ENCODE data around the gene BTC. TPM values are rescaled to one million over a fixed set of nuclear protein-coding genes. Genes with fewer than 3 reads are reported as not detected.
"Not testable (repeated sequence)": the region's sequence is repeated elsewhere in the genome, so short reads cannot be mapped to it uniquely, and the experiment has no call there.

The BTC gene
- total RNA-seq, 1 experiment from 2014 or later, result not detected

DNA sequence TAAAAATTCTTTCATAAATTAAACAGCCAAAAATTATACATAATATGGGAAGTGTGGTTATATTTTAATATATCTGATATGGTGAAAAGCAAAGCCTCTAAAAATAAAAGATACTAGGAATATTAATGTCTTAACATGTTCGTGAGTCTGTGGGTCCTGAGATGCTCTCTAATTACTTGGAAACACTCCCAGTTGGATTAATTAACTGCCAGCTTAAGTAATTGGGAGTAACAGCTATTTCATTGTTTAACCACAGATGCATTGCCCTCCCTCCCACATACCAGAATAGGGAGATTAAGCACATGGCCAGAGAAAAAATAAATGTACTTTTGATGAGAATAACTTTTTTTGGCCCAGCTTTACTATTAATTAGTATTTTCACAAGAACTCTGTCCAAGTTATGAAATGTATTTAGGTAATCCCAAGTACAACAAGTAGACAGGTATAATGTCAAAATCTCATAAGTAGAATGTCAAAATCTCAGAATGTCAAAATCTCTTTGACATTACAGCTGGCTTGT lies 79.7 kb downstream of the BTC start:
- no peak overlapping the region for H2BK20ac ChIP-seq (ENCODE audit: low read depth, low read length, poor library complexity, severe bottlenecking)
- H3K56ac ChIP-seq (ENCODE audit: insufficient read length, low read depth, low read length), result no peak overlapping the region
- no peak overlapping the region for H2AFZ ChIP-seq (ENCODE audit: low read length)
- no peaks in the 10 kb centered on the region for H3K23me2 ChIP-seq (ENCODE audit: insufficient read length, low read depth, low read length, poor library complexity, severe bottlenecking)
- no peaks in the 10 kb centered on the region; the same call in 1 of the 2 replicates for H3K27me3 Mint-ChIP-seq (ENCODE audit: low read depth)
- H3K14ac ChIP-seq (ENCODE audit: insufficient read depth, low read length), result no peak overlapping the region
- TF ChIP-seq, protein P1, sequence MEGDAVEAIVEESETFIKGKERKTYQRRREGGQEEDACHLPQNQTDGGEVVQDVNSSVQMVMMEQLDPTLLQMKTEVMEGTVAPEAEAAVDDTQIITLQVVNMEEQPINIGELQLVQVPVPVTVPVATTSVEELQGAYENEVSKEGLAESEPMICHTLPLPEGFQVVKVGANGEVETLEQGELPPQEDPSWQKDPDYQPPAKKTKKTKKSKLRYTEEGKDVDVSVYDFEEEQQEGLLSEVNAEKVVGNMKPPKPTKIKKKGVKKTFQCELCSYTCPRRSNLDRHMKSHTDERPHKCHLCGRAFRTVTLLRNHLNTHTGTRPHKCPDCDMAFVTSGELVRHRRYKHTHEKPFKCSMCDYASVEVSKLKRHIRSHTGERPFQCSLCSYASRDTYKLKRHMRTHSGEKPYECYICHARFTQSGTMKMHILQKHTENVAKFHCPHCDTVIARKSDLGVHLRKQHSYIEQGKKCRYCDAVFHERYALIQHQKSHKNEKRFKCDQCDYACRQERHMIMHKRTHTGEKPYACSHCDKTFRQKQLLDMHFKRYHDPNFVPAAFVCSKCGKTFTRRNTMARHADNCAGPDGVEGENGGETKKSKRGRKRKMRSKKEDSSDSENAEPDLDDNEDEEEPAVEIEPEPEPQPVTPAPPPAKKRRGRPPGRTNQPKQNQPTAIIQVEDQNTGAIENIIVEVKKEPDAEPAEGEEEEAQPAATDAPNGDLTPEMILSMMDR (conservative IDR thresholded peaks at IDR 0.05), result no peak
- H2BK120ac ChIP-seq (ENCODE audit: low read depth, low read length, poor library complexity, severe bottlenecking), result no peak overlapping the region
- H3K4me1 Mint-ChIP-seq, result no peaks in the 10 kb centered on the region
- H4K20me1 ChIP-seq (ENCODE audit: control insufficient read depth, insufficient read depth, insufficient read length), result no peaks in the 10 kb centered on the region
- H3K79me2 ChIP-seq (ENCODE audit: insufficient read depth, low read length), result no peaks in the 10 kb centered on the region
- no peak overlapping the region for H3K4me3 Mint-ChIP-seq
- no peak overlapping the region for H4K91ac ChIP-seq (ENCODE audit: insufficient read length, low read depth, low read length)
- H2BK12ac ChIP-seq (ENCODE audit: insufficient read length, low read depth, low read length), result no peak overlapping the region
- no peak overlapping the region for H3K23ac ChIP-seq (ENCODE audit: insufficient read length, low read depth, low read length)
- no CpG with 5 or more reads among the region's 1 CpG for WGBS (ENCODE audit: extremely low coverage, insufficient read length, low lambda C conversion rate)
- H2BK15ac ChIP-seq (ENCODE audit: low read depth, low read length), result no peak overlapping the region
- peaks cover 14 to 17% of the 10 kb centered on the region in 2 experiments for H3K9me3 Mint-ChIP-seq
- H2BK5ac ChIP-seq (ENCODE audit: insufficient read length, low read length), result no peak overlapping the region
- H3K27ac Mint-ChIP-seq, result no peak overlapping the region
- H3K27ac ChIP-seq (ENCODE audit: insufficient read length, low read depth, low read length), result no peak overlapping the region
- H3K4ac ChIP-seq (ENCODE audit: low read depth, low read length), result no peak overlapping the region
- H3K9me3 ChIP-seq (ENCODE audit: control insufficient read depth, low read depth, low read length), result no peaks in the 10 kb centered on the region
- no peaks in the 10 kb centered on the region for H3K27me3 ChIP-seq (ENCODE audit: insufficient read depth, low read length)
- no peak overlapping the region for H3T11ph ChIP-seq (ENCODE audit: low read length)
- H4K8ac ChIP-seq (replicated peaks; ENCODE audit: insufficient read length, low read depth, low read length), result no peak overlapping the region
- H3K4me2 ChIP-seq (ENCODE audit: insufficient read depth, insufficient read length, low read length), result no peak overlapping the region
- no peaks in the 10 kb centered on the region for H3K79me1 ChIP-seq (ENCODE audit: insufficient read depth, low read depth, low read length, poor library complexity, severe bottlenecking)
- H3K18ac ChIP-seq (ENCODE audit: insufficient read length, low read depth, low read length), result no peak overlapping the region
- peaks cover 0 to 14% (median 4%) of the 10 kb centered on the region in 3 experiments; a peak in 4 of 7 replicates for H3K36me3 Mint-ChIP-seq (ENCODE audit: insufficient read depth in 1 of 3, low read depth in 3 of 3)
- H3K4me1 ChIP-seq (ENCODE audit: insufficient read depth, low read length), result no peaks in the 10 kb centered on the region
- no peak overlapping the region for H3K9ac ChIP-seq (ENCODE audit: extremely low read depth, insufficient read length, low read length)
- no peak overlapping the region for H4K5ac ChIP-seq (ENCODE audit: insufficient read length, low read depth, low read length)
- H2AK5ac ChIP-seq (ENCODE audit: insufficient read length, low read length), result no peak overlapping the region
- no peak for DNase-seq

DNA sequence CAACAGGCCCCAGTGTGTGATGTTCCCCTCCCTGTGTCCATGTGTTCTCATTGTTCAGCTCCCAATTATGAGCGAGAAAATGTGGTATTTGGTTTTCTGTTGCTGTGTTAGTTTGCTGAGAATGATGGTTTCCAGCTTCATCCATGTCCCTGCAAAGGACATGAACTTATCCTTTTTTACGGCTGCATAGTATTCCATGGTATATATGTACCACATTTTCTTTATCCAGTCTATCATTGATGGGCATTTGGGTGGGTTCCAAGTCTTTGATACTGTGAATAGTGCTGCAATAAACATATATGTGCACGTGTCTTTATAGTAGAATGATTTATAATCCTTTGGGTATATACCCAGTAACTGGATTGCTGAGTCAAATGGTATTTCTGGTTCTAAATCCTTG lies 86.2 kb downstream of the BTC start:
- not testable (repeated sequence) for H4K20me1 ChIP-seq (ENCODE audit: control insufficient read depth, insufficient read depth, insufficient read length)

More for the DNA sequence above, 86.2 kb downstream of the BTC start:
- H3K4me2 ChIP-seq (ENCODE audit: insufficient read depth, insufficient read length, low read length); H4K5ac ChIP-seq (ENCODE audit: insufficient read length, low read depth, low read length); H3K4me1 Mint-ChIP-seq; H3K23me2 ChIP-seq (ENCODE audit: insufficient read length, low read depth, low read length, poor library complexity, severe bottlenecking); H2BK20ac ChIP-seq (ENCODE audit: low read depth, low read length, poor library complexity, severe bottlenecking); H3K79me1 ChIP-seq (ENCODE audit: insufficient read depth, low read depth, low read length, poor library complexity, severe bottlenecking); H3K18ac ChIP-seq (ENCODE audit: insufficient read length, low read depth, low read length); H3K27me3 ChIP-seq (ENCODE audit: insufficient read depth, low read length); H3T11ph ChIP-seq (ENCODE audit: low read length); H4K91ac ChIP-seq (ENCODE audit: insufficient read length, low read depth, low read length); H3K4me3 Mint-ChIP-seq; H3K4me1 ChIP-seq (ENCODE audit: insufficient read depth, low read length); H3K56ac ChIP-seq (ENCODE audit: insufficient read length, low read depth, low read length); H2AFZ ChIP-seq (ENCODE audit: low read length); H3K9me3 ChIP-seq (ENCODE audit: control insufficient read depth, low read depth, low read length); H4K8ac ChIP-seq (replicated peaks; ENCODE audit: insufficient read length, low read depth, low read length); H3K27me3 Mint-ChIP-seq (ENCODE audit: low read depth); H3K27ac ChIP-seq (ENCODE audit: insufficient read length, low read depth, low read length); H2BK12ac ChIP-seq (ENCODE audit: insufficient read length, low read depth, low read length); H2BK15ac ChIP-seq (ENCODE audit: low read depth, low read length); H3K4ac ChIP-seq (ENCODE audit: low read depth, low read length); H3K14ac ChIP-seq (ENCODE audit: insufficient read depth, low read length); H3K79me2 ChIP-seq (ENCODE audit: insufficient read depth, low read length); H3K27ac Mint-ChIP-seq; H2BK120ac ChIP-seq (ENCODE audit: low read depth, low read length, poor library complexity, severe bottlenecking); H3K23ac ChIP-seq (ENCODE audit: insufficient read length, low read depth, low read length); DNase-seq; H3K9ac ChIP-seq (ENCODE audit: extremely low read depth, insufficient read length, low read length); H2BK5ac ChIP-seq (ENCODE audit: insufficient read length, low read length); H2AK5ac ChIP-seq (ENCODE audit: insufficient read length, low read length): not testable (repeated sequence)
- peaks cover 18 to 21% of the 10 kb centered on the region in 2 experiments for H3K9me3 Mint-ChIP-seq
- no CpG with 5 or more reads among the region's 3 CpGs for WGBS (ENCODE audit: extremely low coverage, insufficient read length, low lambda C conversion rate)
- peaks cover 0 to 13% (median 4%) of the 10 kb centered on the region in 3 experiments; a peak in 4 of 7 replicates for H3K36me3 Mint-ChIP-seq (ENCODE audit: insufficient read depth in 1 of 3, low read depth in 3 of 3)
